RPMI8226 (cell line): ENCODE measurements around the gene TXNRD2.

Experiments
- DNase-seq: peaks from one replicate; pipeline ENCODE4 v3.0.0-alpha.2; 2015

The TXNRD2 gene

DNA sequence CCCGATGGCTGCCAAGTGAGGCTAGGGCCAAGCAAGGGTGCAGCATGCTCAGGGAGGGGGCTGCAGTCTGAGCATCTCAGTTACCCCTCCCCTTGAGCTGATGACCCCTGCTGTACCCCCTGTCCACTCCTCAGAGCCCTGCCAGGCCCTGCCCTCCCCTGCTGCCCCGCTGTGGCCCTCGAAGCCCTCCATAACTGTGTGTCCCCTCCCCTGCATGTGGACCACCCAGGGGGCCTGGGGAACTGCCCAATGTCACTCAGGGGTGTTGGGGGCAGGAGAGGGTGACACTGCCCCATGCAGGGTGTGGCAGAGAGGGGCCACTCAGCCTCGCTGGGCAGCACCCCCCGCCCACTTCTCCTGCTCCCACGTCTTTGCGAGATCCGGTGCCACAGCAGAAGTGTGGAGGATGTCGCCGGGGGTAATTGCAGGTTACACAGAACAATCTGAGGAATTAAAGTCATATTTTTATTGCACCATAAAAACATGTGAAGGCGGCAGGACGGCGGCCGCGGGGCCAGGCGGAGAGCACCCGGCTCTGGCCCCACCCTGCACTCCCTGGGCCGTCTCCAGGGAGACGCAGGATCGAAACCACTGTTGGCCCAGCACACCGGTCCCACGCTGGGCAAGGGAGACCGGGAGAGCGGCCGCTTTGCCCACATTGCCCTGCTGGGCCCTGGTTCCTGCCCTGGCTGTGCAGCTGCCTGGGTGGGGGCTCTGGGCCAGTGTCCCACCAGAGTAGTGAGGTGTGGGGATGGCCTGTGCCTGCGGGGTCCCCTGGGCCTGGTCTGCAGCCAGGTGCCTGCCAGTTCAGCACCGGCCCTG lies 68.3 kb downstream of the TXNRD2 start:
- no peak for DNase-seq

DNA sequence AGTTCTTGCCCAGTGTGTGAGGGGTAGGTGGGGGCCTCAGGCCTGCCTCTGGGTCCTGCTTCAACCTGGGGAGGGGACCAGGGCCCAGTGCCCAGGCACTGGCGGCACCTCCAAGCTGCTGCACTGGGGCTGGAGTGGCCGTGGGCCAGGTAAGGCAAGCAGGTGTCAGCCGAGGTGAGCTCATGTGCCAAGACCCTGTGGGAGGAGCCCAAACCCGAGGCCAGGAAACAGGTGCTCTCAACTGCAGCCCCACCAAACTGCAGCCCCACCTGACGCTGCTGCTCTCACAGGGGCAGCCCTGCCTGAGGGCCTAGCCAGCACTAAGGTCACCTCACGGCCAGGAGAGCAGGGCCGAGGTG lies 68.9 kb downstream of the TXNRD2 start:
- DNase-seq, result no peak

DNA sequence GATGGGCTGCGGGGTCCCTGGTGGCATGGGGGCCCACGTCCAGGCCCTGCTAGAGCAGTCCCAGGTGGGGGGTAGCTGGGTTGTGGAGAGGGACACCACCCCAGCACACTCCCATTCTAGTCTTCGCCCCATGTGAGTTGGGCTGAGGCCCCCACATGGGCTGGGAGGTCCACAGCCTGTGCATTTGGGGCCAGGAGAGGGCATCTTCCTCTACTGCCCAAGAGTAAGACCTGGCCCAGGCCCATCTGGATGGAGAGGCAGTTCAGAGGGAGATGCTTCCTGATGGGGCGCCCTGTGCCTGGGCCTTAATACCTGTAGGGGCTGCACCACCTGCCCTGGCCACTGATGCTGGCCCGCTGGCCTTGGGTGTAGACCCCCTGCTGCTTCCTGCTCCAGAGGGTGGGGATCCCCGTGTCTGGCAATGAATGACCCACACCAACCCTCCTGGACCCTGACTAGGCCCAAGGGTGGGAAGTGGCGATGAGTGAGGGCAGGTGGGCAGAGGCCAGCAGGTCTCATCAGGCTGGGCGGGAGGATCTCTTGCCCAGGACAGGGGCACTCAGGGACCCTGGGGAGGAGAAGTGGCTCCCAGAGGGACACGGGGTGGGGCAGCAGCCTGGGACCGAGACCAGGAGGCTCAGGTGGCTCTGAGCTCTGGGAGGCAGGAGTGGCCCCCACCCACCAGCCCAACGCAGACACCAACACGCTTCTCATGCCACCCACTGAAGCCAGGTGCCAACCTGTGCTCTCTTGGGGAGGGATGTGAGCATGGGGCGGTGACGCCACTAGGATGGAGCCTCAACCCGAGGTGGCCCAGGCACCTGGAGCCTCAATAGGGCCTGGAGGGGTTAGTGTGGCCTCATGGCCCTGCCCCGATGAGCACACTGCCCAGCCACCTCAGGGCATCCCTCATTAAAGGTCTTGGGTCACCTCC lies 69.5 kb downstream of the TXNRD2 start:
- no peak for DNase-seq

DNA sequence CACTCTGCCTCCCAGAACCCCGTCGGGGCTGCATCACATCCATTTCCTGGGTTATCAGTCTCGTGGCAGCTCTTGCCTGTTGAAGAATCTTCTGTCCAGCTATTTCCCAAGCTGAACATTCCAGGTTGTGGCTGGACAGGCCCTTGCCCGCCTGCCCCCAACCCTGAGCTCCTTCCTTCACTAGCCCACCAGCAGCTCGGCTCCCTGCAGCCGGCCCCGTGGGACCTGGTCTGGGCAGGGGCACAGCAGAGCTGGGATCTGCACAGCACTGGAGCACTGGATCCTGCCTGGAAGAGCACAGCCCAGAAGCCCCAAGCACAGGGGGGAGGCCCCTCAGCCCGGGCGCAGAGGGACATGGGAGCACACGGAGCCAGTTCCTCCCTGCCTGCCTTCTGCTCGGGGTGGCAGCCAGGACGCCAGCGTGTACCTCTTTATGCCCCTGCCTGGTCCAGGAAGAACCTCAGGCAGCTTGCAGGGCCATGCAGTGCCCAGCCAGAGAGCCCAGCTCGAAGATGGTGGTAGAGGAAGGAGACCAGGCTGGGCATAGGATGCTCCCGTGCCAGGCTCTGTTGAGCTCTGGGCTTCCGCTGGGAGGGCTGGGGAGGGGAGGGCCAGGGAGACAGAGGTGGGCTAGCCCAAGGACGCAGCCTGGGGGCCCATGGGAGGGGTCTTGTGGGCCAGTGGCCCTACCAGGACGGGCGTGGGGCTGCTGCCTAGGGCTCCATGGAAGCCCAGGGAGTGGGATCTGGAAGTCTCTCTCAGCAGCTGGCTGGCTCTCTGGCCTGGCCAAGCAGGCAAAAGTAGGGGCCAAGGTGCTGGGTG lies 70.4 kb downstream of the TXNRD2 start:
- no peak for DNase-seq

- DNase-seq, result no peak
Measured at GRCh38 chr22:19870153-19871022, 71.2 kb downstream of the TXNRD2 start.

- DNase-seq, result no peak
Measured at GRCh38 chr22:19869497-19870152, 72.0 kb downstream of the TXNRD2 start.

- no peak for DNase-seq
Measured at GRCh38 chr22:19868773-19869471, 72.7 kb downstream of the TXNRD2 start.

GRCh38 chr22:19868333-19868732 lies 73.3 kb downstream of the TXNRD2 start:
- no peak for DNase-seq

DNA sequence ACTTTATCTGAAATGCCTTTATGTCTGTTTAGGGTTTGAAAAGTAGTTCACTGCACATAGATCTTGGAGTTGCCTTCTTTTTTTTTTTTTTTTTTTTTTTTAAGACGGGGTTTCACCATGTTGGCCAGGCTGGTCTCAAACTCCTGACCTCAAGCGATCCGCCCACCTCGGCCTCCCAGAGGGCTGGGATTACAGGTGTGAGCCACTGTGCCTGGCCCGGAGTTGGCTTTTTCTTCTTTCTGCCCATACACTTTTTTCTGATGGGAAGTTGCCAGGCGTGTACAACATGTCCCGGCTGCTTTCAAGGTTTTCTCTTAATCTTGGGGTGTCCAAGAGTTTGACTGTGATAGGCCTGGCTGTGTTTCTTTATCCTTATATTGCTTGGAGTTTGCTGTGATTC lies 74.0 kb downstream of the TXNRD2 start:
- no peak for DNase-seq

DNA sequence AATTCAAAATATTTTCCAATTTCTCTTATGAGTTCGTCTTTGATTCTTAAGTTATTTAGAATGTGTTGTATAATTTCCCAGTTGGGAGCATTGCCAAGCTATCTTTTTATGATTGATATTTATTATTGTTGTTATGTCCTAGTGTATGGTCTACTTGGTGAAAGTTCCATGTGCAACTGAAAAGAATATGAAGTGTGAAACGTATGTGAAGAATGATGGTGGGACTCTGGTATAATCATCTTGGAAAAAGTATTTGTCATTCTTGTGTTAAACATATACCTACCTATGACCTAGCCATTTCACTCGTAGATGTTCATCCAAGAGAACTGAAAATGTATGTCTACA lies 75.0 kb downstream of the TXNRD2 start:
- DNase-seq, result no peak

GRCh38 chr22:19865141-19865829 lies 76.3 kb downstream of the TXNRD2 start:
- no peak for DNase-seq

DNA sequence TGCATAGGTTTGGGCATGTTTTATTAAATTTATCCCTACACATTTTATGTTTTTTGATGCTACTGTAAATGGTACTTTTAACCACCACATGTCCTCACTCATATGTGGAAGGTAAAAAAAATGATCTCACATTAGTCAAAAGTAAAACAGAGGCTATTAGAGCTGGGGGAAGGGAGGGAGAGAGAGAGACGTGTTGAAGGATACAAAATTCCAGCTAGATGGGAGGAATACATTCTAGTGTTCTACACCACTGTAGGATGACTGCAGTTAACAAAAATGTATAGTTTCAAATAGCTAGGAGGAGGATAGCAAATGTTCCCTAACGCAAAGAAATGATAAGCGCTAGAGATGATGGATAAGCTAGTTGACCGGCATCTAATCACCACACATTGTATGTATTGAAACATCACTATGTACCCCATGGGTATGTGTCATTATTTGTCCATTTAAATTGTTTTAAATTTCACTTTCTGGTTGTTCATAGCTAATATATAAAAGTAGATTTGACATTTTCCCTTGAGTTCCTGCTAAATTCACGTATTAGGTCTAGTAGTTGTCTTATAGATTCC lies 77.0 kb downstream of the TXNRD2 start:
- DNase-seq, result no peak

DNA sequence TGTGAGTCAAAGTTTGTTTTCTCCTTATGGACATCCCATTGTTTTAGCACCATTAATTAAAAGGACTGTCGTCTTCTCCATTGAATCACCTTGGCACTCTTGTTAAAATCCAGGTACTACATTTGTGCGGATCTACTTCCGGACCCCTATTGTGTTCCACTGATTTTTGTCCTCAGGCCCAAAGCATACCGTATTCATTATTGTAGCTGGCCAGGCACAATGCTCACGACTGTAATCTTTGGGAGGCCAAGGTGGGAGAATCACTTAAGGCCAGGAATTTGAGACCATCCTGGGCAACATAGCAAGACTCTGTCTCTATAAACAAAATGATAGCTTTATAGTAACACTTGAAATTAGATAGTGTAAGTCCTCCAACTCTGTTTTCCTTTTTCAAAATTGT lies 78.0 kb downstream of the TXNRD2 start:
- DNase-seq, result no peak

DNA sequence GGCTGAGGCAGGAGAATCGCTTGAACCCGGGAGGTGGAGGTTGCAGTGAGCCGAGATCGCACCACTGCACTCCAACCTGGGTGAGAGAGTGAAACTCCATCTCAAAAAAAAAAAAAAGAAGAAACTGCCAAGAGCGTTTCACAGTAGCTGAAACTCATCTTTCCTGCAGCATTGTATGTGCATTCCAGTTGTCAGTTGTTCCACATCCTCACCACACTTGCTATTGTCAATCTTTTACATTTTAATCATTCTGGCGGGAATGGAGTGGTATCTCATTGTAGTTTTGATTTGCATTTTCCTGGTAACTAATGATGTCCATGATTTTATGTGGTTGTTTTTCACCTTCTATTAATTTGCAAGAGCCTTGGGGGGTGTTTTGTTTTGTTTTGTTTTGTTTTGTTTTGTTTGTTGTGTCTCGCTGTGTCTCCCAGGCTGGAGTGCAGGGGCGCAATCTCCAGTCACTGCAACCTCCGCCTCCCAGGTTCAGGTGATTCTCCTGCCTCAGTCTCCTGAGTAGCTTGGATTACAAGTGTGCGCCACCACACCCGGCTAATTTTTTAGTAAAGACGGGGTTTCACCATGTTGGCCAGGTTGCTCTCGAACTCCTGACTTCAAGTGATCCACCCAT lies 78.9 kb downstream of the TXNRD2 start:
- DNase-seq, result no peak

GRCh38 chr22:19859861-19860510 lies 81.6 kb downstream of the TXNRD2 start:
- no peak for DNase-seq

DNA sequence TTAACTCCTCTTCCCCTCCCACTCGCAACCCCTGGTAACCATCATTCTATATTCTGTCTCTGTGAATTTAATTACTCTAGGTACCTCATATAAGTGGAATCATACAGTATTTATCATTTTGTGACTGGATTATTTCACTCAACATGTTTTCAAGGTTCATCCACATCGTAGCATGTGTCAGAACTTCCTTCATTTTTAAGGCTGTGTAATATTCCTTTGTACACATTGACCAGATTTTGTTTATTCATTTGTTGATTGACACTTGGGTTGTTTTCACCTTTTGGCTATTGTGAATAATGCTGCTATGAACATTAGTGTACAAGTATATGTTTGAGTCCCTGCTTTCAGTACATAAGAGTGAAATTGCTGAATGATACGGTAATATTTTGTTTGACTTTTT lies 84.2 kb downstream of the TXNRD2 start:
- DNase-seq, result no peak

GRCh38 chr22:19855504-19856409 lies 85.9 kb downstream of the TXNRD2 start:
- peak; percentile 71 for DNase-seq
